GM12864 (cell line): ENCODE data around the gene SYNGR2.

Experiments used
- DNase-seq: peaks from one replicate; pipeline ENCODE4 v3.0.0-alpha.2; 2011; ENCODE audit warnings: low read depth
- H3K4me3 ChIP-seq: 2 replicates; pipeline ENCODE4 v1.5.1; 2011; ENCODE audit warnings: mild to moderate bottlenecking, low read depth, low read length, control low read depth
- TF ChIP-seq, protein P1 (sequence below): IDR thresholded peaks from 2 replicates; pipeline ENCODE4 v1.5.1; 2011; ENCODE audit warnings: low read depth, mild to moderate bottlenecking, moderate library complexity, low read length, control low read depth, inconsistent platforms; ENCODE audit errors: missing control alignments

Gene SYNGR2

DNA sequence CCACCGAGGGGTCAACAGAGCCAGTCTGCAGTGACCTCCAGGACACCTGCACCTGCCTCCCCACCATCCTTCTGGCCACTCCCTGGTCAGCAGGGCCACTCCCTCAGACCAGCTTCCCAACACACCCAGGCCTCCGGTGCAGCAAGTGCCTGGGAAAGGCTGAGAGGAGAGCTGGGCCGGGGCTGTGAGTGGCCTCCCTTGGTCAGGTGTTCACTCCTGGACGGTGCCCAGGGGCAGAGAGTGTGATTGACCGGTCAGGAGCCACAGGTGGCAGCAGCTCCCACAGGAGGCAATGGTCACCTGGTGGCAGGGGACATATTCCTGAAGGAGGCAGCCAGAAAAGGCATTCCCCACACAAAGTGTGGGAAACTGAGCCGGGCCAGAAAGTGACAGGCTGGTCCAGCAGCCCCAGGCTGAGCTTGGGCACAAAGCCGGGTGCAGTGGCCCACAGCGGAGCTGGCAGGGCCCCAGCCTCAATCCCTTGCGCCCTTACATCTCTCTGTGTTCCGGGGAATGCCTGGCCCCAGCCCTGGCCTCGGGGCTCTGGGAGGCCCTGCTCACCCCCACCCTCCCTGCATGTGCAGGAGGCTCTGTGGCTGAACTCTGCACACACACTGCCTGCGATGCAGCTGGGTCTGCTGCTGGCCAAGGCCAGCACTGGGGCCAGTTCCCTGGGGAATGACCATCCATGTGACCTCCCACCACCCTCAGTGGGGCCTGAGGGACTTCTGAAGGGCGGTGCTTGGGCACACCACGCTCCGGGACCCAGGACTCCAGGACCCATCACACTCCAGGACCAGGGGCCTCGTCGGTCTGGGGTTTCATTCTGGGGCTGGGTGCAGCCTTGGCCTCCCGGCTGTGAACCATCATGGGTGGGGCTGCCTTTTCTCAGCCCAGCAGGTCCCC lies 23.4 kb upstream of the SYNGR2 start:
- H3K4me3 ChIP-seq: no peak overlapping the region
- TF ChIP-seq, protein P1, sequence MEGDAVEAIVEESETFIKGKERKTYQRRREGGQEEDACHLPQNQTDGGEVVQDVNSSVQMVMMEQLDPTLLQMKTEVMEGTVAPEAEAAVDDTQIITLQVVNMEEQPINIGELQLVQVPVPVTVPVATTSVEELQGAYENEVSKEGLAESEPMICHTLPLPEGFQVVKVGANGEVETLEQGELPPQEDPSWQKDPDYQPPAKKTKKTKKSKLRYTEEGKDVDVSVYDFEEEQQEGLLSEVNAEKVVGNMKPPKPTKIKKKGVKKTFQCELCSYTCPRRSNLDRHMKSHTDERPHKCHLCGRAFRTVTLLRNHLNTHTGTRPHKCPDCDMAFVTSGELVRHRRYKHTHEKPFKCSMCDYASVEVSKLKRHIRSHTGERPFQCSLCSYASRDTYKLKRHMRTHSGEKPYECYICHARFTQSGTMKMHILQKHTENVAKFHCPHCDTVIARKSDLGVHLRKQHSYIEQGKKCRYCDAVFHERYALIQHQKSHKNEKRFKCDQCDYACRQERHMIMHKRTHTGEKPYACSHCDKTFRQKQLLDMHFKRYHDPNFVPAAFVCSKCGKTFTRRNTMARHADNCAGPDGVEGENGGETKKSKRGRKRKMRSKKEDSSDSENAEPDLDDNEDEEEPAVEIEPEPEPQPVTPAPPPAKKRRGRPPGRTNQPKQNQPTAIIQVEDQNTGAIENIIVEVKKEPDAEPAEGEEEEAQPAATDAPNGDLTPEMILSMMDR: no peak
- no peak for DNase-seq

DNA sequence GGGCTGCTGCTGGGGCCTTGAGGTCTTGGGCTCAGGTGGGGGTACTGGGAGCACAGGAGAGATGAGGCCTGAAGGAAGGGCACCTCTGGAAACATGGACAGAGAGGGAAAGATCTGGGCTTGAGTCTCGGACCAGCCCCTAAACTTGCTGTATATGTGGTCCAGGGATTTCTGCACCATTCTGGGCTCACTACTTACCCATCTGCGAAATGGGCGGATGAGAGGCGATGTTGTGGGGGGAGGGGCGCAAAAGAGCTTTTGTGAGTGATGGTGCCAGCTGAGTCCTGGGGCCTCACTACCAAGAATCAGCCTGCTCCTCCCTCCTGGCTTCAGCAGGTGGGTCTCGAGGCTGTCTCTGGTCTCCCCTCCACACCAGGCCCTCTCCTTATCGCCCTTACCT lies 21.9 kb upstream of the SYNGR2 start:
- no peak for DNase-seq
- no peak overlapping the region for H3K4me3 ChIP-seq
- TF ChIP-seq, protein P1: no peak

DNA sequence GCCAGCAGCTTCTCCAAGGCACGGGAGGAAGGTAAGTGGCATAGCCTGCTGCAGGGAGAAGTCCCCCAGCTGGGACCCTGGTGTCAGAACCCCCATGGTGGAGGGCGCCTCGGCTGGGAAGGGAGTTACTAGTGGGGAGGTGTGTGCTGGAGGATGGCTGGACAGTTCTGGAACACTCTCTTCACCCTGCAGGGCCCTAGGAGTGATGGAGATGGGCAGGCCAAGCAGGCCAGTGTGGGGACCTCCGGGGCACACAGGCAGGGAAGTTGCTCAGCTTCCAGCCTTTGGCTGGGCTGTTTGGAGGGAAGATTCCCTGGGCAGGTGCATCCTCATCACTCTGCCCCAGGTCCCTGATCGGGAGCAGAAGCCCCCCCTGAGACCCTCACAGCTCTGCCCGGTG lies 21.5 kb upstream of the SYNGR2 start:
- TF ChIP-seq, protein P1: no peak
- DNase-seq: no peak
- H3K4me3 ChIP-seq: no peak overlapping the region

DNA sequence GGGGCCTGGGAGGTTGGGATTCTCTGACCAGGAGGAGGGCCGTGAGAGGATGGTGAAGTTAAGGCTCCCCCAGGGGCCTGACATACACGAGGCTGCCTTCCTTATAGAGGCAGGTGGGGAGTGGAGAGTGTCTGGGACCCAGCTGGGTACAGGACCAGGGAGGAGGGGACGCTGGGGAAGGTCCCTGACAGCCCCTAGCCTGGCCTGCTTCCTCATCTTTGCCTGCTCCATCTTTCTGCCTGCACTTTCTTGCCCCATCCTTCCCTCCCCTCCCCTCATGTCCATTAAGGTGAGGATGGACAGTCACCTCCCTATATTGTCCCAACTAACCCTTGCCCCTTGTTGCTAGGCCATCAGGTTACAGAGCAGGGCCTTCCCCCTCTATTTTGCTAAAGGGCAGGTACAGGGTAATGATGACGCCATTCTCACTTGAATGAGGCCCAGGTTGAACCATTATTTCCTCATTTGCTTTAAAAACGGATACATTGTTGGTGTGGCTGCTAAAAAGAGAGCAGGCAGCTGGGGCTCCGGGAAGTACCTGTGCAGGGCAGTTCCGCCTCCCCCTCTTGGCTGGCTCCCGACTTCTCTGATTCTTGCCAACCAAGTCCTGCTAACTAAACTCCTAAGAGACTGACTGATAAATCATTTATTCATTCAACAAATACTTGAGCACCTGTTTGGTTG lies 20.9 kb upstream of the SYNGR2 start:
- TF ChIP-seq, protein P1: no peak
- no peak overlapping the region for H3K4me3 ChIP-seq
- DNase-seq: peak; percentile 73

GRCh38 chr17:78148286-78149016 lies 19.9 kb upstream of the SYNGR2 start:
- DNase-seq: no peak
- TF ChIP-seq, protein P1: no peak
- H3K4me3 ChIP-seq: no peak overlapping the region

DNA sequence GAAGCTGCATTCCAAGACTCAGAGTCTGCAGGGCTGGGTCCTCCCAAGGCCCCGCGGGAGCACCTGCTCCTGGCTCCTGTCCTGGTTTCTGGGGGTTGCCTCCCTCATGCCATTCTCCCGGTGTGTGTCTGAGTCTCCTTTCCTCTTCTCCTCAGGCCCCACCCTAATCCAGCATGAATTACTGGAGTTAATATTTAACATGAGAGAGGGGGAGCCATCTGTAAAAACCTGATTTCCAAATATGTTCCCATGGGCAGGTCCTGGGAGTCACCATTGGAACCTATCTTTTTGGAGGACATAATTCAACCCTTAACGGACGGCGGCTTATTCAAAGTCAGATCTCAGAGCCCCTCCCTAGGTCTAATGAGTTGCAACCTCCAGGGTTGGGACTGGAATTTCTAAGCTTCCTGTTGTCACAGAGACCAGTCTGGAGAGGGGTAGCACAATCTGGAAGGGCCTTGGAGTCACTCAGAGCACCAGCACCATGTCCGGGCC lies 16.8 kb upstream of the SYNGR2 start:
- H3K4me3 ChIP-seq: no peak overlapping the region
- no peak for DNase-seq
- TF ChIP-seq, protein P1: no peak
